SK-N-SH (cell line): Measurements from ENCODE around the gene PHF14. TPM values are rescaled to one million over a fixed set of nuclear protein-coding genes. Genes with fewer than 3 reads are reported as not detected.

Source experiments
- CTCF ChIA-PET: fragments of 300-600, 350-600 bp; formaldehyde crosslinking; extraction: SDS; loops from one replicate; lab custom pipeline; 2021; lab: Yijun Ruan, JAX
- POLR2A ChIA-PET: fragments of 350-600 bp; sonication (Branson Sonifier 250); formaldehyde crosslinking; extraction: SDS; loops from one replicate; lab custom pipeline; 2020; ENCODE audit warnings: antibody characterized with exemption, inconsistent platforms; lab: Yijun Ruan, JAX
- DNase-seq: peaks from one replicate; pipeline ENCODE4 v3.0.0; 2012
- H2AFZ ChIP-seq: fragments of 200-600 bp; sonication (generic); 2 replicates; pipeline ENCODE4 v1.8.1; 2016; ENCODE audit warnings: antibody characterized with exemption, mild to moderate bottlenecking, low read depth
- H3F3A ChIP-seq: fragments of 200-600 bp; sonication (generic); replicated peaks from 2 replicates; pipeline ENCODE3; 2016; ENCODE audit warnings: antibody characterized with exemption, mild to moderate bottlenecking; ENCODE audit not compliant: insufficient read depth
- H3K27ac ChIP-seq, 2 experiments: fragments of 200-500 bp in 1 of 2; fragments of 200-600 bp in 1 of 2; sonication (Bioruptor generic) in 1 of 2; sonication (generic), shearing (Covaris generic) in 1 of 2; 2 replicates each; pipeline versions ENCODE4 v1.5.1 to v1.6.1; 2014 to 2016; ENCODE audit warnings: low read depth in 2 of 2, inconsistent platforms in 1 of 2, low read length in 1 of 2, mild to moderate bottlenecking in 1 of 2, mixed read lengths in 1 of 2
- H3K27me3 ChIP-seq: fragments of 200-600 bp; sonication (generic), shearing (Covaris generic); 2 replicates; pipeline ENCODE4 v1.6.1; 2016; ENCODE audit warnings: mixed run types; ENCODE audit not compliant: insufficient read depth
- H3K36me3 ChIP-seq, 2 experiments: fragments of 200-500 bp in 1 of 2; fragments of 200-600 bp in 1 of 2; sonication (Bioruptor generic) in 1 of 2; sonication (generic) in 1 of 2; replicated peaks in 1 of 2; 2 replicates each; pipeline versions ENCODE3 to v1.5.1; 2014 to 2016; ENCODE audit warnings: low read length in 1 of 2, mild to moderate bottlenecking in 1 of 2; ENCODE audit not compliant: insufficient read depth in 2 of 2, control insufficient read depth in 1 of 2
- H3K4me1 ChIP-seq, 2 experiments: fragments of 200-500 bp in 1 of 2; fragments of 200-600 bp in 1 of 2; sonication (Bioruptor generic) in 1 of 2; sonication (generic), shearing (Covaris generic) in 1 of 2; 2 replicates each; pipeline versions ENCODE4 v1.5.1 to v1.6.1; 2014 to 2016; ENCODE audit warnings: low read depth in 1 of 2, low read length in 1 of 2, mixed run types in 1 of 2; ENCODE audit not compliant: insufficient read depth in 2 of 2, control insufficient read depth in 1 of 2
- H3K4me2 ChIP-seq: fragments of 200-600 bp; sonication (generic), shearing (Covaris generic); 2 replicates; pipeline ENCODE4 v1.6.1; 2017; ENCODE audit warnings: mixed run types
- H3K4me3 ChIP-seq, 2 experiments: fragments of 200-500 bp in 1 of 2; fragments of 200-600 bp in 1 of 2; sonication (Bioruptor generic) in 1 of 2; sonication (generic), shearing (Covaris generic) in 1 of 2; 2 replicates each; pipeline versions ENCODE4 v1.5.1 to v1.8.1; 2014 to 2016; ENCODE audit warnings: low read depth in 2 of 2, inconsistent platforms in 1 of 2, low read length in 1 of 2, mild to moderate bottlenecking in 1 of 2, mixed read lengths in 1 of 2, moderate library complexity in 1 of 2
- H3K79me2 ChIP-seq: fragments of 200-600 bp; sonication (generic); 2 replicates; pipeline ENCODE4 v1.8.1; 2017; ENCODE audit warnings: mild to moderate bottlenecking; ENCODE audit not compliant: insufficient read depth
- H3K9ac ChIP-seq: fragments of 200-600 bp; sonication (generic); 2 replicates; pipeline ENCODE4 v1.6.1; 2017; ENCODE audit warnings: mixed run types
- H3K9me2 ChIP-seq: fragments of 200-600 bp; sonication (generic); 2 replicates; pipeline ENCODE4 v1.6.1; 2017; ENCODE audit warnings: mixed run types
- H3K9me3 ChIP-seq: fragments of 200-600 bp; sonication (generic); 2 replicates; pipeline ENCODE4 v1.6.1; 2017; ENCODE audit warnings: mixed run types, mild to moderate bottlenecking, moderate library complexity
- H4K20me1 ChIP-seq: fragments of 200-600 bp; sonication (generic); 2 replicates; pipeline ENCODE4 v1.6.1; 2017; ENCODE audit warnings: mild to moderate bottlenecking, mixed run types; ENCODE audit not compliant: insufficient read depth
- CHD2 ChIP-seq: fragments of 150-350 bp; IDR thresholded peaks from 2 replicates; pipeline ENCODE4 v1.6.1; 2018; ENCODE audit warnings: low read length; ENCODE audit not compliant: partially characterized antibody
- CTCF ChIP-seq: fragments of 200-600 bp; sonication (generic); IDR thresholded peaks from 2 replicates; pipeline ENCODE4 v1.6.1; 2017; ENCODE audit warnings: antibody characterized with exemption, mild to moderate bottlenecking, moderate library complexity
- ELF1 ChIP-seq: IDR thresholded peaks from 2 replicates; pipeline ENCODE4 v1.4.0; 2012
- EZH2phosphoT487 ChIP-seq: fragments of 200-600 bp; sonication (generic); IDR thresholded peaks from 2 replicates; pipeline ENCODE4 v1.6.1; 2017; ENCODE audit warnings: low read depth, mixed run types, mild to moderate bottlenecking, antibody characterized with exemption, moderate library complexity, borderline replicate concordance
- FOXJ3 ChIP-seq: sonication (generic); formaldehyde crosslinking; IDR thresholded peaks from 2 replicates; pipeline ENCODE4 v1.5.1; 2020; ENCODE audit warnings: mild to moderate bottlenecking, missing genetic modification reagents
- FOXM1 ChIP-seq: IDR thresholded peaks from 2 replicates; pipeline ENCODE4 v1.4.0; 2012; ENCODE audit warnings: low read depth, mild to moderate bottlenecking
- GABPA ChIP-seq: IDR thresholded peaks from 2 replicates; pipeline ENCODE4 v1.4.0; 2012; ENCODE audit warnings: low read depth, mild to moderate bottlenecking
- JUND ChIP-seq: IDR thresholded peaks from 2 replicates; pipeline ENCODE4 v1.4.0; 2012
- MEF2A ChIP-seq: IDR thresholded peaks from 2 replicates; pipeline ENCODE4 v1.4.0; 2012; ENCODE audit warnings: low read depth, borderline replicate concordance
- NFIC ChIP-seq: IDR thresholded peaks from 2 replicates; pipeline ENCODE4 v1.4.0; 2012; ENCODE audit warnings: borderline replicate concordance
- PBX3 ChIP-seq: IDR thresholded peaks from 2 replicates; pipeline ENCODE4; 2012
- POLR2AphosphoS5 ChIP-seq: IDR thresholded peaks from 2 replicates; pipeline ENCODE4 v1.6.1; 2012; ENCODE audit warnings: low read depth, low read length
- RXRA ChIP-seq: IDR thresholded peaks from 2 replicates; pipeline ENCODE4 v1.4.0; 2012; ENCODE audit warnings: low read depth, mild to moderate bottlenecking, borderline replicate concordance
- SMC3 ChIP-seq: IDR thresholded peaks from 2 replicates; pipeline ENCODE4 v1.6.1; 2012; ENCODE audit warnings: low read depth, low read length, improper control_type of control experiment
- TCF12 ChIP-seq: IDR thresholded peaks from 2 replicates; pipeline ENCODE4 v1.4.0; 2012
- TEAD4 ChIP-seq: IDR thresholded peaks from 2 replicates; pipeline ENCODE4 v1.4.0; 2012; ENCODE audit warnings: mild to moderate bottlenecking, borderline replicate concordance; ENCODE audit not compliant: insufficient read depth
- USF1 ChIP-seq: IDR thresholded peaks from 2 replicates; pipeline ENCODE4 v1.4.0; 2012; ENCODE audit warnings: low read depth, borderline replicate concordance
- YY1 ChIP-seq: IDR thresholded peaks from 2 replicates; pipeline ENCODE4 v1.4.0; 2012; ENCODE audit warnings: low read depth, mild to moderate bottlenecking
- WGBS: methylation state at CpG from one replicate; pipeline ENCODE4 v1.1.6; 2017; ENCODE audit warnings: low lambda C conversion rate; 5-methylcytosine and 5-hydroxymethylcytosine counted together
- polyA plus RNA-seq, 3 experiments: library from polyadenylated mRNA; depleted of rRNA; stranded (reverse); fragments of >200 nt; gene quantifications; 2 replicates each; pipeline ENCODE4 v1.2.3, GENCODE V29; 2012

The PHF14 gene
- polyA plus RNA-seq, 1 of the 3 experiments (the other 2 are of a cell fraction) = 19.2 TPM

- no peak overlapping the region for H3K4me2 ChIP-seq
- H3K36me3 ChIP-seq = no peaks in the 10 kb centered on the region
- no peaks in the 10 kb centered on the region for H3K9me3 ChIP-seq
- H3K9ac ChIP-seq = no peak overlapping the region
- no peaks in the 10 kb centered on the region for H3K79me2 ChIP-seq
- no peaks in the 10 kb centered on the region for H3F3A ChIP-seq
- H3K4me1 ChIP-seq = peaks cover 0 to 24% of the 10 kb centered on the region in 2 experiments; a peak in 2 of 4 replicates
- CTCF ChIA-PET = interaction anchor here (1.6 kb wide), 1 partner anchor 13 kb away, joined by 6 read pairs; no protein-coding TSS in a partner anchor
- H2AFZ ChIP-seq = no peak overlapping the region
- no peak for TF ChIP-seq CTCF
- TF ChIP-seq SMC3 = no peak
- no peak for TF ChIP-seq FOXM1
- no peak for TF ChIP-seq GABPA
- TF ChIP-seq EZH2phosphoT487 = no peak
- TF ChIP-seq POLR2AphosphoS5 = no peak
- TF ChIP-seq MEF2A = no peak
- TF ChIP-seq YY1 = no peak
- no peak for TF ChIP-seq USF1
- TF ChIP-seq ELF1 = no peak
- TF ChIP-seq FOXJ3 (CRISPR knock-in tag) = no peak
- TF ChIP-seq, all 33 proteins: peak for 0
- WGBS = 61% methylated on average over 5 of the region's 5 CpGs
- Histone ChIP-seq H3K27me3 (no peaks in the 10 kb centered on the region), H3K4me3 (no peak overlapping the region), H4K20me1 (no peaks in the 10 kb centered on the region), H3K27ac (no peak overlapping the region), H3K9me2 (no peaks in the 10 kb centered on the region)
- POLR2A ChIA-PET = no interaction called here
- DNase-seq = no peak
Observed at GRCh38 chr7:11208883-11209465, 235.3 kb downstream of the PHF14 start.

- TF ChIP-seq JUND (no peak), NFIC (no peak), MEF2A (no peak), CHD2 (no peak), USF1 (no peak), RXRA (no peak), POLR2AphosphoS5 (no peak), TEAD4 (no peak), CTCF (no peak), TCF12 (no peak), PBX3 (no peak), EZH2phosphoT487 (no peak)
Observed at GRCh38 chr7:11210374-11210773, 236.7 kb downstream of the PHF14 start.

More at GRCh38 chr7:11210374-11210773, 236.7 kb downstream of the PHF14 start:
- WGBS = 72% methylated on average over 2 of the region's 2 CpGs
- Histone ChIP-seq H3K9ac (no peak overlapping the region), H3K4me2 (no peak overlapping the region), H4K20me1 (no peaks in the 10 kb centered on the region), H3K79me2 (no peaks in the 10 kb centered on the region), H3K27ac (no peak overlapping the region), H3K4me1 (peaks cover 0 to 16% of the 10 kb centered on the region in 2 experiments; a peak in 2 of 4 replicates), H3F3A (no peaks in the 10 kb centered on the region), H3K4me3 (no peak overlapping the region), H3K27me3 (no peaks in the 10 kb centered on the region), H2AFZ (no peak overlapping the region), H3K9me2 (no peaks in the 10 kb centered on the region), H3K9me3 (no peaks in the 10 kb centered on the region), H3K36me3 (no peaks in the 10 kb centered on the region)
- POLR2A ChIA-PET = interaction anchor here (2.3 kb wide), 1 partner anchor 270 kb away, joined by 12 read pairs; a partner anchor contains a TSS
- CTCF ChIA-PET = interaction anchor here (2.5 to 3.0 kb wide), 3 partner anchors 9 to 36 kb away, joined by 7 to 26 read pairs (median 18); no protein-coding TSS in a partner anchor
- no peak for DNase-seq
